ENCODE results near the gene ONECUT3.

Gene ONECUT3

GRCh38 chr19:1761528-1762242 is 8.4 kb downstream of the ONECUT3 start:
- no peak for TF ChIP-seq CTCF (IDR thresholded peaks at IDR 0.05; ENCODE audit: borderline replicate concordance, insufficient read depth, low read depth, low read length)
- H3K4me3 ChIP-seq (ENCODE audit: low read depth, low read length): no peak overlapping the region

GRCh38 chr19:1762243-1763117 is 9.2 kb downstream of the ONECUT3 start:
- TF ChIP-seq CTCF (IDR thresholded peaks at IDR 0.05; ENCODE audit: borderline replicate concordance, insufficient read depth, low read depth, low read length): no peak
- H3K4me3 ChIP-seq (ENCODE audit: low read depth, low read length): no peak overlapping the region

GRCh38 chr19:1763648-1764639 is 10.6 kb downstream of the ONECUT3 start:
- H3K4me3 ChIP-seq (ENCODE audit: low read depth, low read length): no peak overlapping the region
- no peak for TF ChIP-seq CTCF (IDR thresholded peaks at IDR 0.05; ENCODE audit: borderline replicate concordance, insufficient read depth, low read depth, low read length)

- TF ChIP-seq CTCF (IDR thresholded peaks at IDR 0.05; ENCODE audit: borderline replicate concordance, insufficient read depth, low read depth, low read length): no peak
- no peak overlapping the region for H3K4me3 ChIP-seq (ENCODE audit: low read depth, low read length)
Observed at GRCh38 chr19:1764729-1765128, 11.4 kb downstream of the ONECUT3 start.

- H3K4me3 ChIP-seq (ENCODE audit: low read depth, low read length): no peak overlapping the region
- no peak for TF ChIP-seq CTCF (IDR thresholded peaks at IDR 0.05; ENCODE audit: borderline replicate concordance, insufficient read depth, low read depth, low read length)
Observed at GRCh38 chr19:1765232-1765903, 12.1 kb downstream of the ONECUT3 start.
